ENCODE measurements around the gene CDC45.

Gene CDC45

GRCh38 chr22:19516378-19517170 lies 36.9 kb downstream of the CDC45 start:
- H3K4me3 ChIP-seq (ENCODE audit: low read depth, low read length): no peak overlapping the region
- TF ChIP-seq CTCF (IDR thresholded peaks at IDR 0.05; ENCODE audit: low read depth, low read length): no peak
- no peak for TF ChIP-seq MAX (IDR thresholded peaks at IDR 0.05; ENCODE audit: low read depth, low read length)
- TF ChIP-seq MYC (IDR thresholded peaks at IDR 0.05; ENCODE audit: low read depth, low read length): no peak
- TF ChIP-seq POLR2A (IDR thresholded peaks at IDR 0.05; ENCODE audit: extremely low read depth, insufficient read length): no peak
- no peak for DNase-seq (ENCODE audit: low read depth)

- H3K4me3 ChIP-seq (ENCODE audit: low read depth, low read length): no peak overlapping the region
Observed at GRCh38 chr22:19517171-19517500, 37.4 kb downstream of the CDC45 start.

DNA sequence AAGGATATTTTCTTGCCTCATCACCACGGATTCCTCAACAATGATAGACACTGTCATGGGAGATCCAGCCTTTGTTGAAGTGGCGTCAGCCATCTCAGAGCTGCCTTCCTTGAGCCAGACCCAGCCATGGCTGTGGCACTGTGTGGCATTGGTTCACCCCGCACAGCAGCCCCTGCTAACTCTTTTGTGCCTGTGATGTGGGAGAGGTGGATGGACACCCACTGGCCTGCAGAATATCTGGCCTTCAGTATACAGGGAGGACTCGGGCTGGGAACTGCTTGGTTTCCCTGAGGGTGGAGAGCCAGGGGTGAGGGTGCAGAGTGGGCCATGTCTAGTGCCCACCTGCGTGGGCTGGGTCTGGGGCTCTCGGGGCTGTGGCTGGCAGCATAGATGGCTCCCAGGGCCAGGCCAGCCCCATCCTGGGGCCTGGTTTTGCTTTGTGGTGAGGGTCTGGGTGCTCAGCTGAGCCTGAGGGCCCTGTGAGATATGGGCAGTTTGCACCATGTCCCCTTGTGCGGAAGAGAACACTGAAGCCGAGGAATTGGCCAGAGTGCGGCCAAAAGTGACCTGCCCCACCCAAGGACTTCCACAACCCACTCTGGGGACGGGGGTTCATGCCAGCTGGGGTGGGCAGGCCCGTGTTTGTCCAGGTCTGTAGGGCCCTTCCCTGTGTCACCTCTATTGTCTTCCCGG lies 38.3 kb downstream of the CDC45 start:
- no peak for DNase-seq (ENCODE audit: low read depth)
- TF ChIP-seq MAX (IDR thresholded peaks at IDR 0.05; ENCODE audit: low read depth, low read length) (no peak), MYC (IDR thresholded peaks at IDR 0.05; ENCODE audit: low read depth, low read length) (no peak), CTCF (IDR thresholded peaks at IDR 0.05; ENCODE audit: low read depth, low read length) (no peak), POLR2A (IDR thresholded peaks at IDR 0.05; ENCODE audit: extremely low read depth, insufficient read length) (no peak)
- H3K4me3 ChIP-seq (ENCODE audit: low read depth, low read length): no peak overlapping the region

More at GRCh38 chr22:19517171-19517500, 37.4 kb downstream of the CDC45 start:
- TF ChIP-seq CTCF (IDR thresholded peaks at IDR 0.05; ENCODE audit: low read depth, low read length) (no peak), MAX (IDR thresholded peaks at IDR 0.05; ENCODE audit: low read depth, low read length) (no peak), MYC (IDR thresholded peaks at IDR 0.05; ENCODE audit: low read depth, low read length) (no peak), POLR2A (IDR thresholded peaks at IDR 0.05; ENCODE audit: extremely low read depth, insufficient read length) (no peak)
- no peak for DNase-seq (ENCODE audit: low read depth)

GRCh38 chr22:19518635-19519034 lies 38.9 kb downstream of the CDC45 start:
- no peak overlapping the region for H3K4me3 ChIP-seq (ENCODE audit: low read depth, low read length)
- no peak for DNase-seq (ENCODE audit: low read depth)
- TF ChIP-seq POLR2A (IDR thresholded peaks at IDR 0.05; ENCODE audit: extremely low read depth, insufficient read length) (no peak), MAX (IDR thresholded peaks at IDR 0.05; ENCODE audit: low read depth, low read length) (no peak), MYC (IDR thresholded peaks at IDR 0.05; ENCODE audit: low read depth, low read length) (no peak), CTCF (IDR thresholded peaks at IDR 0.05; ENCODE audit: low read depth, low read length) (no peak)

GRCh38 chr22:19519041-19519926 lies 39.6 kb downstream of the CDC45 start:
- TF ChIP-seq CTCF (IDR thresholded peaks at IDR 0.05; ENCODE audit: low read depth, low read length) (no peak), MYC (IDR thresholded peaks at IDR 0.05; ENCODE audit: low read depth, low read length) (no peak), POLR2A (IDR thresholded peaks at IDR 0.05; ENCODE audit: extremely low read depth, insufficient read length) (no peak)
- H3K4me3 ChIP-seq (ENCODE audit: low read depth, low read length): no peak overlapping the region
- no peak for DNase-seq (ENCODE audit: low read depth)

Measured in NB4 (cell line).